Adrenal gland (tissue), 5 donors: ENCODE data around the gene ASB8.

Experiments
- POLR2A ChIP-seq, 2 donors: fragments of 450-650 bp; IDR thresholded peaks; one replicate each; pipeline ENCODE4 v1.6.1; 2017; ENCODE audit warnings: antibody characterized with exemption in 2 of 2, mild to moderate bottlenecking in 2 of 2, moderate library complexity in 1 of 2
- TF ChIP-seq, protein P1 (sequence below), 6 experiments: fragments of 450-650 bp in 4 of 6; fragments of 200-600 bp in 2 of 6; sonication (generic) in 1 of 6; IDR thresholded peaks; 1 replicate in 5 of 6; 2 replicates in 1 of 6; pipeline versions ENCODE4 v1.5.1 to v1.8.0; 2016 to 2021; ENCODE audit warnings: antibody characterized with exemption in 6 of 6, mild to moderate bottlenecking in 2 of 6, moderate library complexity in 1 of 6
- donor health status: DM: no; HTN: no; CAD: no.

DNA sequence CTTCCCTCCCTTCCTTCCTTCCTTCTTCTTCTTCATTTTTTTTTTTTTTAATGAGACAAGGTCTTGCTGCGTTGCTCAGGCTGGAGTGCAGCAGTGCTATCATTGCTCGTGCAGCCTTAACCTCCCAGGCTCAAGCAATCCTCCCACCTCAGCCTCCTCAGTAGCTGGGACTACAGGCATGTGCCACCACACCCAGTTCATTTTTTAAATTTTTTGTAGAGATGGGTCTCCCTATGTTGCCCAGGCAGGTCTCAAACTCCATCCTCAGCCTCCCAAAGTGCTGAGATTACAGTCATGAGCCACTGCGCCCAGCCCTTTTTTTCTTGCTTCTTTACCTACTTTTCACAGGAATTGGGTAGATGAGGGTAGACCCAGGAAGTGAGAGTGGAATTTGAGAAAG is 44.2 kb upstream of the ASB8 start:
- TF ChIP-seq POLR2A (IDR thresholded peaks at IDR 0.05), result no peak
- TF ChIP-seq, protein P1, sequence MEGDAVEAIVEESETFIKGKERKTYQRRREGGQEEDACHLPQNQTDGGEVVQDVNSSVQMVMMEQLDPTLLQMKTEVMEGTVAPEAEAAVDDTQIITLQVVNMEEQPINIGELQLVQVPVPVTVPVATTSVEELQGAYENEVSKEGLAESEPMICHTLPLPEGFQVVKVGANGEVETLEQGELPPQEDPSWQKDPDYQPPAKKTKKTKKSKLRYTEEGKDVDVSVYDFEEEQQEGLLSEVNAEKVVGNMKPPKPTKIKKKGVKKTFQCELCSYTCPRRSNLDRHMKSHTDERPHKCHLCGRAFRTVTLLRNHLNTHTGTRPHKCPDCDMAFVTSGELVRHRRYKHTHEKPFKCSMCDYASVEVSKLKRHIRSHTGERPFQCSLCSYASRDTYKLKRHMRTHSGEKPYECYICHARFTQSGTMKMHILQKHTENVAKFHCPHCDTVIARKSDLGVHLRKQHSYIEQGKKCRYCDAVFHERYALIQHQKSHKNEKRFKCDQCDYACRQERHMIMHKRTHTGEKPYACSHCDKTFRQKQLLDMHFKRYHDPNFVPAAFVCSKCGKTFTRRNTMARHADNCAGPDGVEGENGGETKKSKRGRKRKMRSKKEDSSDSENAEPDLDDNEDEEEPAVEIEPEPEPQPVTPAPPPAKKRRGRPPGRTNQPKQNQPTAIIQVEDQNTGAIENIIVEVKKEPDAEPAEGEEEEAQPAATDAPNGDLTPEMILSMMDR (IDR thresholded peaks at IDR 0.05), result no peak
